LoVo (cell line): ENCODE results near the gene PLXNA4.

Experiments used
- DNase-seq: peaks from one replicate; pipeline ENCODE4 v3.0.0-alpha.2; 2016; ENCODE audit warnings: low spot score

Gene PLXNA4

GRCh38 chr7:132261327-132262159, 314.7 kb downstream of the PLXNA4 start:
- DNase-seq, result no peak

GRCh38 chr7:132258231-132258630, 318.0 kb downstream of the PLXNA4 start:
- no peak for DNase-seq

- DNase-seq, result no peak
Observed at GRCh38 chr7:132257253-132257652, 319.0 kb downstream of the PLXNA4 start.

- DNase-seq, result no peak
Observed at GRCh38 chr7:132256721-132257212, 319.5 kb downstream of the PLXNA4 start.

- peak; percentile 26 for DNase-seq
Observed at GRCh38 chr7:132255898-132256297, 320.4 kb downstream of the PLXNA4 start.

GRCh38 chr7:132255115-132255797, 321.0 kb downstream of the PLXNA4 start:
- DNase-seq, result no peak

- no peak for DNase-seq
Observed at GRCh38 chr7:132254455-132254854, 321.8 kb downstream of the PLXNA4 start.

GRCh38 chr7:132252793-132253100, 323.5 kb downstream of the PLXNA4 start:
- no peak for DNase-seq

GRCh38 chr7:132251327-132251659, 325.0 kb downstream of the PLXNA4 start:
- DNase-seq, result peak; percentile 33

- DNase-seq, result no peak
Observed at GRCh38 chr7:132250480-132251326, 325.6 kb downstream of the PLXNA4 start.

- peak; percentile 13 for DNase-seq
Observed at GRCh38 chr7:132249256-132249971, 326.9 kb downstream of the PLXNA4 start.

GRCh38 chr7:132248841-132249240, 327.4 kb downstream of the PLXNA4 start:
- no peak for DNase-seq

GRCh38 chr7:132247995-132248618, 328.2 kb downstream of the PLXNA4 start:
- no peak for DNase-seq

- no peak for DNase-seq
Observed at GRCh38 chr7:132246591-132246990, 329.7 kb downstream of the PLXNA4 start.

GRCh38 chr7:132245539-132245938, 330.7 kb downstream of the PLXNA4 start:
- no peak for DNase-seq

GRCh38 chr7:132244903-132245480, 331.3 kb downstream of the PLXNA4 start:
- DNase-seq, result no peak

- DNase-seq, result no peak
Observed at GRCh38 chr7:132243463-132243862, 332.8 kb downstream of the PLXNA4 start.

- no peak for DNase-seq
Observed at GRCh38 chr7:132243051-132243450, 333.2 kb downstream of the PLXNA4 start.

GRCh38 chr7:132242192-132242812, 334.0 kb downstream of the PLXNA4 start:
- no peak for DNase-seq

GRCh38 chr7:132240821-132241422, 335.3 kb downstream of the PLXNA4 start:
- DNase-seq, result no peak
